Ovary (tissue), 3 donors: ENCODE data around the gene PRR36.

Experiments
- EP300 ChIP-seq: sonication (generic); formaldehyde crosslinking; IDR thresholded peaks from one replicate; pipeline ENCODE4 v1.6.1; 2017; ENCODE audit warnings: antibody characterized with exemption
- TF ChIP-seq, protein P1 (sequence below), 3 donors: fragments of 450-650 bp in 2 of 3; fragments of 200-600 bp in 1 of 3; IDR thresholded peaks; one replicate each; pipeline versions ENCODE4 v1.5.1 to v1.8.0; 2016 to 2022; ENCODE audit warnings: antibody characterized with exemption in 3 of 3, mild to moderate bottlenecking in 1 of 3
- donor health status: DM: no; HTN: no; CAD: no.

DNA sequence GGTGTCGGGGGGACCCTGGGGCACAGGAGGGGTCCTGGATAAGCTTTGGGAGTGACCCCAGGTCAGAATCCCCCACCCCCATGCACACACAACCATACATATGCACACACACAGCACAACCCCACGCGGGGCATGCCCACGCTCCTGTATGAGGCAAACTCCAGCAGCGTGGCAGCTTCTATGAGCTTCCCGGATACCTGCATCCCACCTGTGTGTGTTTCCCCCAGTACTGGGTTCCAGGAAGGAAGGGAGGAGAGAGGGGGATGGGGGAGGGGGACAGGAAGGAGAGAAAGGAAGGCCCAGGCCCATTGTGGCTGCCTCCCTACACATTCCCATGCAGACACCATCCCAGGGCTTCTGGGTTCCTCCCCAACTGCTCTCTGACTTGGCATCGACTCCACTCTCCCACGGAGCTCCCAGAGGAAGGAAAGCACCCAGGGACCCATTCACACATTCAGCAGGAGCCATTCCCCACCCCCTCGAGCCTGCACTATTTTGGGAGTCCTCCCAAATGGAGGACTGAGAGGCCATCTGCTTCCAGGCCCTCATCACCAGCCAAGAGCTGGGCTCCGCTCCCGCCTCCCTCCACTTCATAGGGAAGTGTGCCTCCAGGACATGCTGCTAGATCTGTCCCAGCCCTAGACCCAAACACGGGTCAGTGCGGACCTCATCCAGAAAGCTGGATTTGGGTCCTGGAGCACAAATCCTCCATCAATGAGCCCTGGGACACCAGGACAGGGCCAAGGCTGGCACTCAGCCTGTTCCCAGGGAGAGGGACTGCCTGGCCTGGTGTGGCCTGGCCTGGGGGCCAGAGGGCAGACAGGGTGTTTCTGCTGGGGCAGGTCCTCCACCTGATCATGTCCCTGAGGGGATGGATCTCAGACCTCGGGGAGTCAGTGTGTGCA, 13.2 kb downstream of the PRR36 start:
- TF ChIP-seq EP300: no peak
- TF ChIP-seq, protein P1, sequence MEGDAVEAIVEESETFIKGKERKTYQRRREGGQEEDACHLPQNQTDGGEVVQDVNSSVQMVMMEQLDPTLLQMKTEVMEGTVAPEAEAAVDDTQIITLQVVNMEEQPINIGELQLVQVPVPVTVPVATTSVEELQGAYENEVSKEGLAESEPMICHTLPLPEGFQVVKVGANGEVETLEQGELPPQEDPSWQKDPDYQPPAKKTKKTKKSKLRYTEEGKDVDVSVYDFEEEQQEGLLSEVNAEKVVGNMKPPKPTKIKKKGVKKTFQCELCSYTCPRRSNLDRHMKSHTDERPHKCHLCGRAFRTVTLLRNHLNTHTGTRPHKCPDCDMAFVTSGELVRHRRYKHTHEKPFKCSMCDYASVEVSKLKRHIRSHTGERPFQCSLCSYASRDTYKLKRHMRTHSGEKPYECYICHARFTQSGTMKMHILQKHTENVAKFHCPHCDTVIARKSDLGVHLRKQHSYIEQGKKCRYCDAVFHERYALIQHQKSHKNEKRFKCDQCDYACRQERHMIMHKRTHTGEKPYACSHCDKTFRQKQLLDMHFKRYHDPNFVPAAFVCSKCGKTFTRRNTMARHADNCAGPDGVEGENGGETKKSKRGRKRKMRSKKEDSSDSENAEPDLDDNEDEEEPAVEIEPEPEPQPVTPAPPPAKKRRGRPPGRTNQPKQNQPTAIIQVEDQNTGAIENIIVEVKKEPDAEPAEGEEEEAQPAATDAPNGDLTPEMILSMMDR (IDR thresholded peaks at IDR 0.05): no peak
